Fibroblast of lung (primary cell): ENCODE results near the gene CERK.

ENCODE experiments used
- EZH2 ChIP-seq: IDR thresholded peaks from 2 replicates; pipeline ENCODE4 v1.5.1; 2012; ENCODE audit warnings: low read length, control low read depth, mild to moderate bottlenecking; ENCODE audit errors: missing control alignments
- TF ChIP-seq, protein P1 (sequence below), 2 donors: IDR thresholded peaks in 1 of 2; conservative IDR thresholded peaks in 1 of 2; 1 replicate in 1 of 2; 2 replicates in 1 of 2; pipeline ENCODE4 v1.5.1; 2011 to 2012; ENCODE audit warnings: low read length in 2 of 2, control low read depth in 1 of 2, inconsistent platforms in 1 of 2, low read depth in 1 of 2, mild to moderate bottlenecking in 1 of 2

DNA sequence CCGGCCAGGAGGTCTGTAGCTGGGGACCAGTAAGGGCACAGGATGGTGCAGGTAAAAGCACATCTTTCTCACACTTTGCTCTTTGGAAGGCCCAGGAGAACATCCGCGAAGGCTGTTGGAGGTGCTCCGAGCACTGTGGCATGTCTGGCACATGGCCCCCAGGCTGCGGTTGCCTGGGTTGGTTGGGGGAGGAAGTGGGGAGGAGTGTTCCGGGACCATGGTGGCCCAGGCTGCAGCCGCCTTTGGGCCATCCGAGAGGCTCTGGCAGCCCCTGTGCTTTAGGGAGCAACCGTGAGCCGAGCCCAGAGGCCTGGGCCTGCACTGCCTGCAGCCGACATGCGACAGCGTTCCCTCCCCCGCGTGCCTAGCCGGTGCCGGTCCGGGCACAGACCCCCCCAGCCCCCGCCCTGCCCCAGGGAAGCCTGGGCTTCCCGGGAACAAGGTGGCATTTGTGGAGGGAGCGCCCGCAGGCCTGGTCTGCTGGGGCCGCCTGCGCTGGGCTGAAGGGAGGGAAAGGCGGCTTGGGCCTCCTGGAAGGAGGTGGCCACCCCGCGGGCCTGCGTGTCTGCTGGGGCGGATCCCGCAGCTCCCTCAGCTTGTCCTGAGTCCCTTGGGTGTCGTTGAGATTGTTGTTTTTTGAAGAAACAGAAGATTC lies 59.9 kb downstream of the CERK start:
- TF ChIP-seq, protein P1, sequence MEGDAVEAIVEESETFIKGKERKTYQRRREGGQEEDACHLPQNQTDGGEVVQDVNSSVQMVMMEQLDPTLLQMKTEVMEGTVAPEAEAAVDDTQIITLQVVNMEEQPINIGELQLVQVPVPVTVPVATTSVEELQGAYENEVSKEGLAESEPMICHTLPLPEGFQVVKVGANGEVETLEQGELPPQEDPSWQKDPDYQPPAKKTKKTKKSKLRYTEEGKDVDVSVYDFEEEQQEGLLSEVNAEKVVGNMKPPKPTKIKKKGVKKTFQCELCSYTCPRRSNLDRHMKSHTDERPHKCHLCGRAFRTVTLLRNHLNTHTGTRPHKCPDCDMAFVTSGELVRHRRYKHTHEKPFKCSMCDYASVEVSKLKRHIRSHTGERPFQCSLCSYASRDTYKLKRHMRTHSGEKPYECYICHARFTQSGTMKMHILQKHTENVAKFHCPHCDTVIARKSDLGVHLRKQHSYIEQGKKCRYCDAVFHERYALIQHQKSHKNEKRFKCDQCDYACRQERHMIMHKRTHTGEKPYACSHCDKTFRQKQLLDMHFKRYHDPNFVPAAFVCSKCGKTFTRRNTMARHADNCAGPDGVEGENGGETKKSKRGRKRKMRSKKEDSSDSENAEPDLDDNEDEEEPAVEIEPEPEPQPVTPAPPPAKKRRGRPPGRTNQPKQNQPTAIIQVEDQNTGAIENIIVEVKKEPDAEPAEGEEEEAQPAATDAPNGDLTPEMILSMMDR (conservative IDR thresholded peaks at IDR 0.05 in 1 of 2, IDR thresholded peaks at IDR 0.05 in 1 of 2; ENCODE audit: low read depth in 1 of 2, low read length in 2 of 2): no peak
- TF ChIP-seq EZH2: no peak
